NB4 (cell line): ENCODE measurements around the gene ANKRD42.
A peak's percentile ranks its signal among the peaks of the same experiment; 100 is the strongest.

ENCODE experiments used
- DNase-seq: peaks from one replicate; pipeline ENCODE4 v3.0.0; 2010; ENCODE audit warnings: low read depth
- H3K4me3 ChIP-seq: one replicate; pipeline ENCODE4 v1.5.1; 2011; ENCODE audit warnings: mild to moderate bottlenecking, low read depth, low read length, moderate library complexity
- CTCF ChIP-seq: IDR thresholded peaks from one replicate; pipeline ENCODE4 v1.5.1; 2012; ENCODE audit warnings: low read depth, low read length
- MAX ChIP-seq: IDR thresholded peaks from 2 replicates; pipeline ENCODE4 v1.6.1; 2011; ENCODE audit warnings: low read depth, low read length
- MYC ChIP-seq: IDR thresholded peaks from 2 replicates; pipeline ENCODE4 v1.6.1; 2011; ENCODE audit warnings: low read depth, low read length
- POLR2A ChIP-seq: IDR thresholded peaks from 2 replicates; pipeline ENCODE4 v1.6.1; 2011; ENCODE audit warnings: mild to moderate bottlenecking; ENCODE audit not compliant: insufficient read length; ENCODE audit errors: extremely low read depth

The ANKRD42 gene

DNA sequence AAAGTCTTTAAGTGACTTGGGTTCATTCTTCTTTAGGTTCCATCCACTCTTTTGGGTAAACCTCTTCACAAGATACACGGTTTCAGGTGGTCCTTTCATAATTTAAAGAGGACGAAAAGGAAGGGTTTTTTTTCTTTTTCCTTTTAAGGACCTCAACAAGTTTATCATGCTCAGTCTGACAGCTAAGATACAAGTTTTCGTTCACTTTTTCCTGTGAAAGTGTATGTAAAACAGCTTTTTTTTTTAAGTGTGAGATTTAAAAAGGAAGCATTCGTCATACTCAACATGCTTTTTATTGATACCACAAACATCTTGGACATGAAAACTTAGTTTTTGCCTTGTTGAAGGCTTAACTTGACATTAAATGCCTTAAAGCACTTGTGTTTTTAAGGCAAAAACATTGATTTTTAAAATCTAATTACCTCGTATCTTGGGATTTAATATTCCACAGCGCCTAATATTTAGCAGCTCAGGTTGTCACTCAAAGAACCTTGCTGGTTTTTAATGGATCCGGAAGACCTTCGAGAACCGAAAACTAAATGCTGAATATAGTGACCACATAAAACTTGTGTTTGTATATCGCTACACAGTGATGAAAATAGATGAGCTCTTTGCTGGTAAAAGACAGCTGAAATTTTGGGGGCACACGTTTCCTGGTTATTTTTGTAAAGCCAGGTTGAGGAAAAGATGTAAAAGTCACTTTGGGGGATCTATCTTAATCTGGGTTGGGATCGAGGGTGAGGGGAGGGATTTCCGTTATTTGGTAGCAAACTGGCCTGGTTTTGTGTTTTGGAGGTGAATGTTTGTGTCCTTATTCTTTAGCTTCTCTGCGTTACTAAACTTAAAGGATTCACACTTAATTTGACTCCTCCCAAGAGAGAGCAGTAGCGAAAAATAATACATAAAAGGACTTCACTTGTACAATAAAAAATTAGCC is 34.3 kb upstream of the ANKRD42 start:
- no peak for DNase-seq
- TF ChIP-seq MYC, result no peak
- no peak for TF ChIP-seq CTCF
- no peak for TF ChIP-seq POLR2A
- no peak for TF ChIP-seq MAX

DNA sequence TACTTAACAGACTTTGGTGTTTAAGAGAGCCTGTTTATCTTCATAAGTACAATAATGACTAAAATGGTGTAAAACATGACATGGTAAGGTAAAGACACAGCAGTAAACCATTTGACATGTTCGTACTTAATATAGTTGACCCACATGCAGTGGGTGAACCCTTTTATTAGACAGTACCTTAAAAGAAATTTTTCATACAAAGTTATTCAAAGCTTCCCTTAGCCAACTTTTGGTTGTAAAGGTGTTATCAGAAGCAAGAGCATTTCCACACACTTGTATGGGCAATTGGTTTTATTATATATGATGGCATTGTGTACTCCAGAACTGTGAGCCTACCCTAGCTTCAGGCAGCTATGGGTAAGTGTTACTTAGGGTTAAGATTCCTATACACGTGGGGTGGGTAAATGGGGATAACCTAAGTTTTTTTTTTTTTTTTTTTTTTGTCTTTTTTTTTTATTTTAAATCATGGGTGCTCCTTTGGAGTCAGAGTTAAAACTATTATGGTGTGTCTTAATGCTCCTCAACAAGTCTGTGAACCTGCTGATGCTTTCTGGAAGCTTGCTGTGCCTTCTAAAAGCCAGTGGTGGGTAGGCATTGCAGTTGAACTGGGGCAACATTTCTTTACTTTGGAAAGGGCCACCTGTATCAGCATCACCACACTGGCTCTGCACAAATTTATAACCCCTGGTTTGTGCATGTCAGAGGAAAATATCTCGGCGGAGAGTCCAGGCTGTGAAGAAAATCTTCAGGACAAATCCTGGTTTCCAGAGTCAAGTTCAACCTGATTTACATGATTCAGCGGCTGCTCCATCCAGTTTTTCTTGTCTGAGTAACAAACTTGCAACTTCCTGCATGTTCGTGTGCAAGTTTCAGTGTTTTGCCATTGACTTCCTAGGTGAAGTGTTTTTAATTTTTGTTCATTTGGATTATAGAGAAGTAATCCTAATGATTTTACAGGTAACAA is 33.3 kb upstream of the ANKRD42 start:
- peak; percentile 47 for DNase-seq
- TF ChIP-seq MYC (peak; percentile 24; the same call in 1 of the 2 replicates), CTCF (no peak)
- peak overlapping the region; percentile 95 for H3K4me3 ChIP-seq

More for the DNA sequence above, 34.3 kb upstream of the ANKRD42 start:
- H3K4me3 ChIP-seq, result peak overlapping the region; percentile 95

GRCh38 chr11:83161610-83162199 is 31.8 kb upstream of the ANKRD42 start:
- H3K4me3 ChIP-seq, result peak overlapping the region; percentile 95
- no peak for TF ChIP-seq MYC
- no peak for TF ChIP-seq MAX
- TF ChIP-seq POLR2A, result no peak
- no peak for TF ChIP-seq CTCF

DNA sequence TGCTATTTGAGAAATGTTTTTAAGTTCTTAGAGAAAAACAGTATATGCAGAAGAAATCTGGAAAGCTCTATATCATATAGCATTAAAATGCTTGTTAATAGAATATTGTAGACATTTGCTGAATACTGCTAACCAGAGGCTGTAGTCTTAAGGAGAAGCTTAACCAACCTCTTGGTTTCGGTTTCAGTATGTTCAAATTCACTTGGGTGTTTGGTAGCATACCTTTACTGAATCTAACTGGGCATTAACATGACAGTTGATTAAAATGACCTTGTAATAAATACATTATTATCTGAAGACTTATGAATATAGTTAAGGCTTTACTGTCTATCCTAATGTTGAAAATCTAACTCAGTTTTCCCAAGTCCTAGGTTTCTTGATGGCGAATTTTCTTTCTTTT is 31.1 kb upstream of the ANKRD42 start:
- peak overlapping the region; percentile 95 for H3K4me3 ChIP-seq
- no peak for DNase-seq
- TF ChIP-seq CTCF (no peak), MAX (no peak), POLR2A (no peak), MYC (no peak)

More at GRCh38 chr11:83161610-83162199, 31.8 kb upstream of the ANKRD42 start:
- DNase-seq, result no peak

- TF ChIP-seq CTCF (no peak), POLR2A (no peak), MAX (no peak), MYC (no peak)
- H3K4me3 ChIP-seq, result no peak overlapping the region
- DNase-seq, result no peak
Observed at GRCh38 chr11:83166193-83166866, 27.2 kb upstream of the ANKRD42 start.
